NCI-H2107 (cell line): ENCODE results near the gene ACYP2.

Experiments
- DNase-seq: peaks from one replicate; lab custom pipeline; 2025; lab: John Stamatoyannopoulos, UW

The ACYP2 gene

GRCh38 chr2:54158311-54158710 lies 42.9 kb downstream of the ACYP2 start:
- DNase-seq = no peak

- no peak for DNase-seq
Observed at GRCh38 chr2:54161660-54162424, 46.4 kb downstream of the ACYP2 start.

DNA sequence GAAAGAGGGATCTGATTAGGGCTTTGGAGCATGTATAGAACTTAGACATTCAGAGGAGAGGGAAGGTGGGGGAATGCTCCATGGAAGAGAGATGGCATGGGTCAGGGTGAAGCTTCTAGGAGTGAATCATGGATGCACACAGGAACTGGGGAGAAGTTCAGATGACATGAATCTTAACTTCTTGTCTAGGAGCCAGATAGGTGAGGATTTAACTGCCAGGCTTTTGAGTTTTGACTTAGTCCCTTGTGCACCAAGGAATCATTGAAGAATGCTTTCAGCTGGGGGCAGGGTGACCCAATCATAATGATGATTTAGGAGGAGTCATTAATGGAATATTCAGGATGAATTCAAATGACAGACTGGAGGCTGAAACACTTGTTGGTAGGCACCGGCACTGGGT lies 48.7 kb downstream of the ACYP2 start:
- DNase-seq = no peak

- no peak for DNase-seq
Observed at GRCh38 chr2:54166121-54166773, 50.8 kb downstream of the ACYP2 start.

DNA sequence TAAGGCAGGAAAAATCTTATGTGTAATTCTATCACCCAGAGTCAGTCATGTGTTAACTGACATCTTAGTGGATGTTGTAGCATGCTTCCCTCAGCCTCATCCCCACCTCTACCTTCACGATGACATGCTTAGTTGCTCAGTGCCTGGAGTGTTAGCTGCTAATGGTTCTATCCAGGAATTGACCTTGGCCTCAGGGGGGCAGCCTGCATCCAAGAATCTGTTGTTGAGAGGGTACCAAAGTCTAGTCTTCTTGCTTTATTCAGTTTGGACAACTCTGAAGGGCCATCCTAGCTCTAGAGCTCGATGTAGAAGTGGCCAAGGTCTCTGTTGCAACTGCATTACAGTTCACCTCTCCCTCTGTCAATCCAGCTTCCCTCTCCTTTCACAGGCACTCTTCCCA lies 61.2 kb downstream of the ACYP2 start:
- DNase-seq = peak; percentile 14

DNA sequence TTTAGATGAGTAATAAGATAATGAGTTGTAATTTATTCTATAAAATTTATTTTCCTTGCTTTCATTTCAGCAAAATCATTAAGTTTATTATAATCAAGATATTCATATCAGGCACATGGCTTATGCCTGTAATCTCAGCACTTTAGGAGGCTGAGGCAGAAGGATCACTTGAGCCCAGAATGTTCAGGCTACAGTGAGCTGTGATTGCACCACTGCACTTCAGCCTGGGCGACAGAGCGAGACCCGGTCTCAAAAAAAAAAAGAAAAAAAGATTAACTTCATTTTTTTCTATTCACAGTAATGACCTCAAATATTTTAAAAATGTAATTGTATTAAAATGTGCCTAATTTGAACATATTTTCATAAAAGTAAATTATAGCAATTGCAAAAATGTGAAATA lies 67.9 kb downstream of the ACYP2 start:
- no peak for DNase-seq

GRCh38 chr2:54183972-54184371 lies 68.6 kb downstream of the ACYP2 start:
- no peak for DNase-seq

GRCh38 chr2:54185105-54185504 lies 69.7 kb downstream of the ACYP2 start:
- DNase-seq = no peak

DNA sequence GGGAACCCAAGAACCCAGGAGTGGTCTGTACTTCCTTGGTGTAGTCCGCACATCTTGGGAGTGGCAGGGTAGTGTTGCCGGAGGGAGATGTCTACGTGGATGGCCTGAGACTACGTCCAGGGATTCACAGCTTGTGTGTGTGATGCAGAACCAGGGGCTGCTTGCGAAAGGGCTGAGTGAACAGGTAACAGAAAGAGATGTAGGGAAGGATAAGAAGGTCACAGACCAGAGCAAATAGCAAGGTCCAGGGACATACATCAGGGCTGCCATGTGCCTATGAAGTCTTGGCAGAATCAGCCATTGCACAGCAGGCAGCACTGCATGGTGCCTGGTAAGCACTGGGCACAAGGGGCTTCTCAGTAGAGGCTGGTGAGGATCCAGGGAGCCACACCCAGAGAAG lies 71.9 kb downstream of the ACYP2 start:
- DNase-seq = no peak

GRCh38 chr2:54189539-54189938 lies 74.1 kb downstream of the ACYP2 start:
- DNase-seq = no peak

DNA sequence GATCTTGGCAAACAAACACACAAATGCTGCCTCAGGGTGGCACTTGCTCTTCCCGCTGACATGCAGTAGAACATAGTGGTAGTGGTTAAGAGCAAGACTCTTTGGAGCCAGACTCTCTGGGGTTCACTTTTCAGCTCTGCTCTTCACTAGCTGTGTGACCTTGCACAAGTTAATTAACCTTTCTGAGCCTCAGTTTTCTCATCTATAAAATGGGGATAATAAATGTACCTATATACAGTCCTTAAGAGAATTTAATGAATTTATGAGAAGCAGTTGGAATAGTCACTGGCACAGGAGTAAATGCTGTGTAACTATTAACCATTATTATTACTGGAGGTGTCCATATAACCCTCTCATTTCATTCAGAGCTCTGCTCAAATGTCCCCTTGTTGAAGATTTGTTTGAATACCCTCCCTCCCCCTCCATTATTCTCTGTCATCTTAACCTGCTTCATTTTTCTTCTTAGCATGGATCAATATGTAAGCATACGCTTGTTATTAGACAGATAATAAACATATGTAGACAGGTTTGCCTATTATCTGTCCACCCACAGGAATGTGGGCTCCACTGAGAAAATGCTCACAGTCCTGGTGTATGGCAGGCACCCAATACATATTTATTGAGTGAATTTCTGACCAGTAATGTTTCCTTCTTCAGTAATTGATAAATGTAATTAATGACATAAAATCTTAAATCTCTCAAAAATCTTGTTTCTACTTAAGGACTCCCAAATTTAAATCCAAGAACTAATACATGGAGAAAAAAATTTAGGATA lies 76.1 kb downstream of the ACYP2 start:
- no peak for DNase-seq

GRCh38 chr2:54194761-54195750 lies 79.6 kb downstream of the ACYP2 start:
- DNase-seq = no peak

DNA sequence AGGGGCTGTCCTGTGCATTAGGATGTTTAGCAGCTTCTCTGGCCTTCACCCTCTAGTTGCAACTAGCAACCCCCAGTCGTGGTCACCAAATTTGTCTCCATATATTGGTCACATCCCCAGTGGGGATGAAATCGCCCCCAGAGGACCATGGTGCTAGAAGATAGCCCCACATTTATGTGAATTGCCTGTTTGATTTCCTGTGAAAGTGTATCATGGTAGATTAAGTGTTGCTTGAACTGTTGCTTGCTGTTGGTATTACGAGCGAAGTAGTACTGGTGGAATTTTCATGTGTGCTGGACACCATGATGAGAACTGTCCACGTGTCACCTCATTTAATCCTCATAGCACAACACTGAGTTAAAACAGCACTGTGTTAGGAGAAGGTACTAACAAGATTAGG lies 81.2 kb downstream of the ACYP2 start:
- DNase-seq = no peak

GRCh38 chr2:54204476-54204875 lies 89.1 kb downstream of the ACYP2 start:
- DNase-seq = no peak

DNA sequence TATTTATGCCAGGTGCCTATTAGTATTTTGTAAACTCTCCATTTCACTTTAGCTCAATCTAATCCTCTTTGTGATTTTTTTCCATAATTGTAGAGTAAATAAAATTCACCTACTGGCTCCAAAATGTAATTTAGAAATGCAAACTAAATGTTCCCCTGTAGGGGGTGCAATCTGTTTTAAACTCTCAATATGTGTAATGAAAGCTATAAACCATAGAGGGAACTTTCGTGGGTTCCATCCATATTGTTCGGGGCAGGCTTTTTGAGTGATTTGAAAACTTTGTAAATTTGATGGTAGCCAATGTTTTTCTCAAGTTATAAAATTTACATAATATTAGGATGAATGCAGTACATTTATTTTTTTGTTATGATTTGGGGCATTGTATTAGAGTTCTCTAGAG lies 91.2 kb downstream of the ACYP2 start:
- peak; percentile 12 for DNase-seq

GRCh38 chr2:54207666-54208195 lies 92.3 kb downstream of the ACYP2 start:
- no peak for DNase-seq

DNA sequence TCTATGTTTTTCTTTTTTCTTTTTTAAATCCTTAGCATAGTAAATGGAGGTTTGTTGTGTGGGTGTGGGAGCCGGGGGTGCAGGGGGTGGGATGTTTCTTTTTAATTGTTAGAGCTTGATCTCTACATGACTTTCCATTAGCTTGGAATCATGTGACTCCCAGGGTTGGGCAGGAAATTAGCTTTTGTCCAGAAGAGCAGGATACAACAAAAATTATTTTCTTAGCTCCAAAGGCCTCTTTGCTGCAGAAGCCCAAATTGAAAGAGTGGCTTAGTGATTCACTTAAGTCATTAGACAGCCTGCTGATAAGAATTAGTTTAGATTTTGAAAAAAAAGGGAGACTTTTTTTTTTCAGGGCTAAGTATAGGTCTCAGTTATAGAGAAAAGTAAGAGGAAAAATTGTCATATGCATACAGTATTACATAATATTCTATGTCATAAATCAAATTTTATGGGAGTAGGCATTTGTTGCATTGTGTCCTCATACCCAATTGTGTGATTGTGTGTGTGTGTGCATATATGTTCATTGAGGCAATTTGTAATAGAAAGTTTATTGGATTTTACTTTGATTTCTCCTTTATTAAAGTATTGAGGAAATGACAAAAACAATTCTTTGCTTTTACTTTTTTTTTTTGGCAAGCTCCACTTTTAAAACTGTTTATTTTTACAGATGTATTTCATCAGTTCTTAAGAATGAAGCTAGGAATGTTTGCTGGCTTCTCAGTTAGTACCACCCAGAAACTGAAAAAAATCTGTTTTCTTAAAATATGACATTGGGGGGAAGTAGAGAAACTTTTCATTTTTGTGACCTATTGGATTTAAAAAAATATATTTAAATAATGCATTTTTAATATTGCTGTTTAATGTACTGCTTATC lies 93.2 kb downstream of the ACYP2 start:
- no peak for DNase-seq

DNA sequence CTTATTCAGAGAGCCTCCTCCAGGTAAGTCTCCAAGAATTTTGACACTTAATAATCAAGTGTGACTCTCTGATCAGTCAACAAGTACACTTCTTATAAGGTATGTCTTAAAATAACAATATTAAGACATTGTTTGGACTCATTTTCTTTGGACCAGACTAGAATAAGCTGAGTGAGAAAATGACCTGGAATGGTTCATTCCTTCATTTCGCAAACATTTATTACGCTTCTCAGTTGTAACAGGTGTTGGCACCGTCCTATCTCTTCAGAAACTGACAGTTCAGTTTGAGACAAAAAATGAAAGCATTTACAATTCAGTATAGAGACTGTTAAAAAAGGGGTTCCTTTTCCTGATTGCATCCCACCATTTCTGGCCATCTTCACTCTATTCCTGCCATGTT lies 94.0 kb downstream of the ACYP2 start:
- DNase-seq = no peak

GRCh38 chr2:54212456-54212855 lies 97.0 kb downstream of the ACYP2 start:
- DNase-seq = no peak

DNA sequence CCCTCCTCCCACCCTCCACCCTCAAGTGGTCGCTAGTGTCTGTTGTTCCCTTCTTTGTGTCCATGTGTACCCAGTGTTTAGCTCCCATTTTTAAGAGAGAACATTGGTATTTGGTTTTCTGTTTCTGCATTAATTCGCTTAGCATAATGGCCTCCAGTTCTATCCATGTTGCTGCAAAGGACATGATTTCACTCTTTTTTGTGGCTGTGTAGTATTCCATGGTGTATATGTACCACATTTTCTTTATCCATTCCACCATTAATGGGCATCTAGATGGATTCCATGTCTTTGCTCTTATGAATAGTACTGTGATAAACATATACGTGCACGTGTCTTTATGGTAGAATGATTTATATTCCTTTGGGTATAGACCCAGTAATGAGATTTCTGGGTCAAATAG lies 97.7 kb downstream of the ACYP2 start:
- DNase-seq = no peak

DNA sequence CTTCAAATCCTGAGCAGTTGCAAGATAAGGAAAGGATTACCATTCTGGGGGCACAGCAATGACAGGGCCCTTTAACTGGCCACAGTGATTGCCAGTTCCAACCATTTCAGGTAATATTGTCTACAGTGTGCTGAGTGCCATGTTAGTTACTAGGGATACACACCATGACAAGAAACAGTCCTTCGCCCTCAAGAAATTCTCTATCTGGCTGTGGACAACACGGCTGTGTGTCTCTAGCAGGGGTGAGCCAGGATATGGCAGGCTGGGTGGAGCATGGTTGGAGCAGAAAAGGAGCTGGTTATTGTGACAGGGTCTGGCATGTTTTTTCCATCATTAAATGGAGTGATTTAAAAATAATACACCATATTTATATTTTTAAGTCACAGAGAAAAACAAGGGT lies 109.6 kb downstream of the ACYP2 start:
- no peak for DNase-seq
